Hepatocyte (in vitro differentiated cells): ENCODE measurements around the gene GJC2. TPM values are rescaled to one million over a fixed set of nuclear protein-coding genes. Genes with fewer than 3 reads are reported as not detected.

Experiments
- DNase-seq: peaks from one replicate; pipeline ENCODE4 v3.0.0-alpha.2; 2016; ENCODE audit warnings: low spot score
- H2AFZ ChIP-seq: fragments of 200-600 bp; sonication (generic); 2 replicates; pipeline ENCODE4 v1.6.0; 2016; ENCODE audit warnings: antibody characterized with exemption, mild to moderate bottlenecking
- H3K27ac ChIP-seq: fragments of 200-600 bp; sonication (generic); 2 replicates; pipeline ENCODE4 v1.5.1; 2016; ENCODE audit warnings: mild to moderate bottlenecking
- H3K27me3 ChIP-seq: fragments of 200-600 bp; sonication (generic); 2 replicates; pipeline ENCODE4 v1.6.1; 2016
- H3K36me3 ChIP-seq: fragments of 200-600 bp; sonication (generic); replicated peaks from 2 replicates; pipeline ENCODE4 v1.5.1; 2016; ENCODE audit warnings: low read depth; ENCODE audit not compliant: insufficient read depth
- H3K4me1 ChIP-seq: fragments of 200-600 bp; sonication (generic); 2 replicates; pipeline ENCODE4 v1.5.1; 2016; ENCODE audit warnings: mild to moderate bottlenecking, moderate library complexity; ENCODE audit not compliant: insufficient read depth
- H3K4me2 ChIP-seq: fragments of 200-600 bp; sonication (generic); 2 replicates; pipeline ENCODE4 v1.6.0; 2016
- H3K4me3 ChIP-seq: fragments of 200-600 bp; sonication (generic); 2 replicates; pipeline ENCODE4 v1.5.1; 2016; ENCODE audit warnings: mild to moderate bottlenecking
- H3K79me2 ChIP-seq: fragments of 200-600 bp; sonication (generic); 2 replicates; pipeline ENCODE4 v1.6.0; 2017; ENCODE audit warnings: mild to moderate bottlenecking
- H3K9me2 ChIP-seq: fragments of 200-600 bp; sonication (generic); replicated peaks from 2 replicates; pipeline ENCODE4 v1.6.0; 2017; ENCODE audit warnings: mild to moderate bottlenecking; ENCODE audit not compliant: insufficient read depth
- H3K9me3 ChIP-seq: fragments of 200-600 bp; sonication (generic); 2 replicates; pipeline ENCODE4 v1.5.1; 2016; ENCODE audit warnings: low read depth, mild to moderate bottlenecking
- H4K20me1 ChIP-seq: fragments of 200-600 bp; sonication (generic); 2 replicates; pipeline ENCODE4 v1.6.0; 2016; ENCODE audit warnings: mild to moderate bottlenecking; ENCODE audit not compliant: insufficient read depth, poor library complexity, severe bottlenecking
- EZH2 ChIP-seq: fragments of 200-600 bp; sonication (generic); IDR thresholded peaks from 2 replicates; pipeline ENCODE4 v1.6.1; 2016; ENCODE audit warnings: antibody characterized with exemption, mild to moderate bottlenecking, borderline replicate concordance
- EZH2phosphoT487 ChIP-seq: fragments of 200-600 bp; sonication (generic); IDR thresholded peaks from one replicate; pipeline ENCODE4 v1.6.1; 2018; ENCODE audit warnings: antibody characterized with exemption, mild to moderate bottlenecking, low read depth, moderate library complexity; ENCODE audit not compliant: unreplicated experiment, severe bottlenecking
- whole genome bisulfite sequencing: methylation state at CpG from one replicate; pipeline ENCODE4 v1.1.6; 2016; ENCODE audit warnings: low lambda C conversion rate; ENCODE audit errors: missing lambda C conversion rate; 5-methylcytosine and 5-hydroxymethylcytosine counted together
- polyA plus RNA-seq: library from polyadenylated mRNA; unstranded; fragments of >200 nt; fragmentation: Nextera tagmentation; extraction: Ambion mirVana; gene quantifications from 2 replicates; pipeline ENCODE4 v1.2.1, GENCODE V29; 2016
- total RNA-seq: library from RNA; depleted of rRNA; stranded (reverse); fragments of >200 nt; gene quantifications from 2 replicates; pipeline ENCODE4 v1.2.3, GENCODE V29; 2014
- TF ChIP-seq, protein P1 (sequence below): fragments of 200-600 bp; sonication (generic); IDR thresholded peaks from 2 replicates; pipeline ENCODE4 v1.5.1; 2016; ENCODE audit warnings: antibody characterized with exemption, mild to moderate bottlenecking; ENCODE audit not compliant: poor library complexity

GJC2 gene
- total and polyA plus RNA-seq, 2 experiments from 2014 or later, result 0.40 to 1.6 TPM

DNA sequence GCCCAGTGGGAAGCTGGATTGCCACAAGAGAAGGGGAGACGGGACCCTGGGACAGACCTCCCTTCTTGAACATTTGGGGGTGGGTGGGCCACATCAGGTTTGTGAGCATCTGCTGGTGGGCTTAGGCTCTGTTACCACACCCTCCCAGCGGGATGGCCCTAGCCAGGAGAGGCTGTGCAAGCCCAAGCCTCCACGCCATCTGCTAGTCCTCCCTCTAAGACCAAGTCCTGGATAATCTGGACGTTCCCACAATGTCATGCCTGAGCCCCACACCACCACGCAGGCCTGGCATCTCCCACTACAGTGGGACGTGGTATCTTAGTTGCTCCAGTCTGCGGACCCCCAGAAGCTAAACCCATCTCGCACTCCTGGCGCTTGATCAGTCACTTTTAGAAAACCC is 12.1 kb downstream of the GJC2 start:
- 91% methylated on average over 9 of the region's 9 CpGs for WGBS
- Histone ChIP-seq H3K27ac (no peak overlapping the region), H3K9me2 (no peaks in the 10 kb centered on the region), H4K20me1 (no peaks in the 10 kb centered on the region), H3K36me3 (no peaks in the 10 kb centered on the region), H3K4me2 (no peak overlapping the region), H3K4me1 (peaks cover 17% of the 10 kb centered on the region), H3K27me3 (no peaks in the 10 kb centered on the region), H3K9me3 (no peaks in the 10 kb centered on the region), H3K4me3 (no peak overlapping the region), H3K79me2 (peaks cover 3% of the 10 kb centered on the region), H2AFZ (no peak overlapping the region)
- no peak for DNase-seq
- TF ChIP-seq, protein P1, sequence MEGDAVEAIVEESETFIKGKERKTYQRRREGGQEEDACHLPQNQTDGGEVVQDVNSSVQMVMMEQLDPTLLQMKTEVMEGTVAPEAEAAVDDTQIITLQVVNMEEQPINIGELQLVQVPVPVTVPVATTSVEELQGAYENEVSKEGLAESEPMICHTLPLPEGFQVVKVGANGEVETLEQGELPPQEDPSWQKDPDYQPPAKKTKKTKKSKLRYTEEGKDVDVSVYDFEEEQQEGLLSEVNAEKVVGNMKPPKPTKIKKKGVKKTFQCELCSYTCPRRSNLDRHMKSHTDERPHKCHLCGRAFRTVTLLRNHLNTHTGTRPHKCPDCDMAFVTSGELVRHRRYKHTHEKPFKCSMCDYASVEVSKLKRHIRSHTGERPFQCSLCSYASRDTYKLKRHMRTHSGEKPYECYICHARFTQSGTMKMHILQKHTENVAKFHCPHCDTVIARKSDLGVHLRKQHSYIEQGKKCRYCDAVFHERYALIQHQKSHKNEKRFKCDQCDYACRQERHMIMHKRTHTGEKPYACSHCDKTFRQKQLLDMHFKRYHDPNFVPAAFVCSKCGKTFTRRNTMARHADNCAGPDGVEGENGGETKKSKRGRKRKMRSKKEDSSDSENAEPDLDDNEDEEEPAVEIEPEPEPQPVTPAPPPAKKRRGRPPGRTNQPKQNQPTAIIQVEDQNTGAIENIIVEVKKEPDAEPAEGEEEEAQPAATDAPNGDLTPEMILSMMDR, result no peak
- TF ChIP-seq EZH2phosphoT487 (no peak), EZH2 (no peak)

DNA sequence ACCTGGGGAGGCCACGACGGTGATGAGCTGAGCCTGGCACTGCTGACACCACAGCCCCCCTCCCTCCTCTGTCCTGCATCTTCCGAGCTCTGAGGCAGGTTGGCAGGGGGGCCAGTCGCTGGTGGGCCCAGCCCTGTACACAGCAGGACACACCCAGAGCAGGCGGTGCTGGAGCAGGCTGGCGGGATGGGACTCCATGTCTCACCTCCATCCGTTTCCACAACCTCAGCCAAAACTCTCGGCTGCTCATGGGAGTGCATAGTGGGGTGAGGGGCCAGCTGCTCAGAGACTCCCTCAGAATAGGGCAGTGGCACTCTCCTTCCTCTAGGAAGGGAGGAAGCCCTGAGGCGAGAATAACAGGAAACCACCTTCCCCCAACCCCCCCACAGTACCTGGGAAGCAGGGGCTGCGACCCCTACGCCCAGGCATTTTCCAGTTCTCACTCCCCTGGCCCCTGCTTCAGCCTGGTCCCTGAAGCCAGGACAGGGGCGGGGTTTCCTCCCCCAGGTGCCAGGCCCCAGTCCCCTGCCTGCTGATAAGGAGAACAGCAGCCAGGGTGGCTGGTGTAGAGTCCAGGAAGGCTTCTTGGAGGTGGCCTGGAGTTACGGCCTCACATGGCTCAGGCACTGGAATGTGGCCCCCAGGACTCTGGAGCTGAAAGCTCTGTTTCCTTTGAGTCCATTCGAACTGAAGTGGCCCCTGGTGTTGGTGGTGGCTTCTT is 12.7 kb downstream of the GJC2 start:
- H3K36me3 ChIP-seq, result no peaks in the 10 kb centered on the region
- no peaks in the 10 kb centered on the region for H4K20me1 ChIP-seq
- no peaks in the 10 kb centered on the region for H3K9me3 ChIP-seq
- no peak for TF ChIP-seq EZH2
- TF ChIP-seq, protein P1, result no peak
- TF ChIP-seq EZH2phosphoT487, result no peak
- H3K27ac ChIP-seq, result peak overlapping the region; percentile 50
- no peak overlapping the region for H3K4me3 ChIP-seq
- peak overlapping the region; percentile 44 for H3K4me2 ChIP-seq
- H3K79me2 ChIP-seq, result peaks cover 9% of the 10 kb centered on the region
- WGBS, result 51% methylated on average over 13 of the region's 14 CpGs
- H3K27me3 ChIP-seq, result no peaks in the 10 kb centered on the region
- H3K4me1 ChIP-seq, result peaks cover 20% of the 10 kb centered on the region
- no peaks in the 10 kb centered on the region for H3K9me2 ChIP-seq
- H2AFZ ChIP-seq, result no peak overlapping the region
- peak; percentile 49 for DNase-seq

DNA sequence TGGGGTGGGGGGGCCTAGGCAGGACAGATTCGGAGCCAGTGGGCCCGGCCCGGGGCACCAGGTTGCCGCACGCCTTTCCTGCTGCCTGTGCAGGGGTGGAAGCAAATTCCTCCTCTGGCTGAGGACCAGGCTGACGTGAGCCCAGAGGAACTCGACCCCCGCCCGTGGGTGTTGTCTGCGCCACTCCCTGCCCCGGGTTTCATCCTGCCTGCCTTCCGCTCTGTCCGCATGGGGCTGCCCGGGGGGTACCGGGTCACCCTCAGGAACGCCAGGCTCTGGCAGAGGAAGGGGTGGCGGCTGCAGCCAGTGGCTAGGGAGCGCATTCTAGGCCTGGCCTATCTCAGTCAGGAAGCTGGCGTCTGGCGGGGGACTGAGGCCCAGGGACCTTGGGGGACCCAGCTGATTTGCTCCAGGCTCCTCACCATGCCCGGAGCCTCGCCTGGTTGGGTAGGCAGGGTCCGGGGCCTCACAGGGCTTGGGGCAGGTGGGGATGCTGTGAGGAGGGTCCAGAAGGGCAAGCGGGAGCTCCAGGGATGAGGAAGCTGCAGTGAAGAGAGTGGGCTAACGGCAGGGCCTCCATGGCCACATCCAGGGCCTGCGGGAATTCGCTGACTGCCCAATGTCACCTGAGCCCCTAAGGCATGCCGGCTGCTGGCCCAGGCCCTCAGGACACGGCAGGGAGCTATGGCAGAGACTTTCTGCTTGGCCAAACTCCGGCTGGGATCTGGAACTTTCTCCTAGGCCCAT is 13.4 kb downstream of the GJC2 start:
- Histone ChIP-seq H3K4me3 (no peak overlapping the region), H3K9me2 (no peaks in the 10 kb centered on the region), H3K4me1 (peaks cover 20% of the 10 kb centered on the region), H3K27ac (peak overlapping the region; percentile 50), H4K20me1 (no peaks in the 10 kb centered on the region), H2AFZ (no peak overlapping the region), H3K9me3 (no peaks in the 10 kb centered on the region), H3K27me3 (no peaks in the 10 kb centered on the region), H3K79me2 (peaks cover 16% of the 10 kb centered on the region), H3K36me3 (no peaks in the 10 kb centered on the region), H3K4me2 (peak overlapping the region; percentile 44)
- TF ChIP-seq EZH2, result no peak
- no peak for TF ChIP-seq EZH2phosphoT487
- TF ChIP-seq, protein P1, result no peak
- WGBS, result 79% methylated on average over 26 of the region's 30 CpGs
- peak; percentile 44 for DNase-seq
